GM19455 (cell line): ENCODE data around the gene C10orf62.

Source experiments
- ATAC-seq: cut with Tn5 transposase; IDR thresholded peaks from one replicate; pipeline ENCODE4 v1.9.1; 2021; ENCODE audit not compliant: unreplicated experiment

C10orf62 gene

DNA sequence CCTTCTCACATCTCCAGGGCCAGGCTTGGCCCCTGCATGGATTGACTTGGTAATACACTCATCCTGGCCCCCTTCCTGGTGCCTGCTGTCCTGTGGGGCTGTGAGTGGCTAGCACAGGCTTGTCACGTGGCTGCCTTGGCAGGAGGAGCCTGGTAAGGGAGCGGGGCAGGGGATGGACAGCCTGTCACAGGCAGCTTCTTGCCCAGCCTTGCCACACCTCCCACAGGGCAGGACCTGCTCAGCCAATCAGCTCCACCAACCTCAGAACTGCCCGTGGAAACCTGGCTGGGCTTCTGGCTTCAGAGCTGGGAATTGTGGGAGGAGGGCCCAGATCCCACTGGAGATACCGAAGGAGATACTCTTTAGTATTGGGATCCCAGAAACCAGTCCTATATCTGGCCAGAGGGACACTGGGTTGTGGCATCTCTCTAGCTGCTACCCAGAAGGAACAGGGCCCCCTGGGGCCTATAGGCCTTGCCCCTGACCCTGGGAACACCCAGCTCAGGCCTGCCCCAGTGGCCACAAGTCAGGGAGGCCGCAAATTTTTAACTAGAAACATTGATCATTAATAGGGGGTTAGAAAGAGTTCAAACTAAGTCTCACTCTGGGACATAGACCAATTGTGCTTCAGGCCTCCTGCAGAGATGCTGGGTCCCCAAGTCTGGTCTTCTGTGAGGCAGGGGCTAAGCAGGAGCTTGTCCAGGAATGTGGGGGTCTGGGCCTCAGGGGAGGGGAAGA lies 5.3 kb upstream of the C10orf62 start, which contains the start of gene HOGA1:
HOGA1 (plus strand) TSS at position 330 of the 738 bp plus-strand sequence; CDS start at position 645, 315 bp downstream.
- ATAC-seq = no peak

DNA sequence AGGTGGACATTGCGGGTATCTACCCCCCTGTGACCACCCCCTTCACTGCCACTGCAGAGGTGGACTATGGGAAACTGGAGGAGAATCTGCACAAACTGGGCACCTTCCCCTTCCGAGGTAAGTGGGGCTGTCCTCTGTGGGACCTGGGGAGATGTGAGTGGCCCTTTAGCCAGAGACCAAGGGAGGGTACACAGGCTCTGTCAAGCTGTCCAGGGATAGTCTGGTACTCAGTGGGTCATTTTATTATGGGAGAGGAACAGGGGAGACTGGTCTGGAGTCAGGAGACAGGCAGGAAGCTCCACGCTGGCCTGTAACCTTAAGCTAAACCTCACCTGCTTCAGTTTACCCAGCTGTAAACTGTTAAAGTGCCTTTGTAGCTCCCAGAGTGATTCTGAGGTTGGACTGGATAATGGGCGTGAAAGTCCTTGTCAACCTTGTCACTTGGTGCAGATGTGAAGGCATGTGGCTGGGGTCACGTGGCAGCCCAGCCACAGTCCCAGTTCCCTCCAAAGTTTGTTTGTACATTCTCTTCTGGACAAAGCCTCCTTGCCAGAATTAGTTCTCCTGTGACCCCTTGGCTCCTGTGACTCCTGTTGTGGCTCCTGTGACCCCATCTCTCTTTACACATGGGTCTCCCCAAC lies 4.6 kb upstream of the C10orf62 start:
- no peak for ATAC-seq

- ATAC-seq = no peak
Measured at GRCh38 chr10:97585439-97585811, 4.1 kb upstream of the C10orf62 start.

DNA sequence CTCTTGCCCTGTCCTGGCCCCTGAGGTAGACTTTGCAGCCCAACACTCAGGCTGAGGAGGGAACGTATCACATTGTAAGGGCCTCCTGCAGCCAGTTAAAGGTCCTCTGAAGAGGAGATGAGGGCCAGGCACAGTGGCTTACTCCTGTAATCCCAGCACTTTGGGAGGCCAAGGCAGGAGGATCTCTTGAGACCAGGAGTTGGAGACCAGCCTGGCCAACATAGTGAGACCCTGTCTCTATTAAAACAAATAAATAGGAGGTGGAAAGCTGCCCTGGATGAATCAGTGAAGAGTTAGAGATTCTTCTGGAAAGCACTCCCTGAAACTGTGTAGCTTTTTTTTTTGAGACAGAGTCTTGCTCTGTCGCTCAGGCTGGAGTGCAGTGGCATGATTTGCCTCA lies 2.3 kb upstream of the C10orf62 start:
- no peak for ATAC-seq

DNA sequence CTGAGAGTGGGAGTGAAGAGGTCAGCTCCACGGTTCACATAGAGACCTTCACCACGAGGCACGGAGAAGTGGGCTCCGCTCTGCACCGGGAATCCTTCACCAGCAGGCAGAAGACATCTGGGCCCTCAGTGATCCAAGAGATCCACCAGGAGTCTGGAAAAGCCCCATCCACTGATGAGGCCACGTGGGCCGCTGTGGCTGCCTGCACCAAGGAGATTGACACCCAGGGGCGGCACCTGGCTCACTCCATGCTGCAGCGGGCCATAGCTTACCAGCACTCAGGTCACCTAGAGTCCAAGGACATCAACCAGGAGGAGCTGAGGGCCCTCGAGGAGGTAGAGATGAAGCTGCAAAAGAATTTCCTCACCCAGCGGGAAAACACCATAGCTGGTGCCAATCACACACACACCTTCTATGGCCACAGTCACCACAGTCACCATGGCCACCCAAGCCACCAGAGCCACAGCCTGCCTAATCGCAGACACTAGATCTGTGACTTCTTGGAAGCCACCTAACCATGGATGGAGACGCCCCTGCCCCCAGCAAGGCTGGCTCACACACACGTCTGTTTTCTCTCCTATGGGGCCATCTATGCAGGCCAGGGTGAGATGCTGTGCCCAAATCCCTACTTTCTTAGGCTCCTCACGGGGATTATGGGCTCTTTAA lies 694 bp downstream of the C10orf62 start:
- ATAC-seq = no peak

DNA sequence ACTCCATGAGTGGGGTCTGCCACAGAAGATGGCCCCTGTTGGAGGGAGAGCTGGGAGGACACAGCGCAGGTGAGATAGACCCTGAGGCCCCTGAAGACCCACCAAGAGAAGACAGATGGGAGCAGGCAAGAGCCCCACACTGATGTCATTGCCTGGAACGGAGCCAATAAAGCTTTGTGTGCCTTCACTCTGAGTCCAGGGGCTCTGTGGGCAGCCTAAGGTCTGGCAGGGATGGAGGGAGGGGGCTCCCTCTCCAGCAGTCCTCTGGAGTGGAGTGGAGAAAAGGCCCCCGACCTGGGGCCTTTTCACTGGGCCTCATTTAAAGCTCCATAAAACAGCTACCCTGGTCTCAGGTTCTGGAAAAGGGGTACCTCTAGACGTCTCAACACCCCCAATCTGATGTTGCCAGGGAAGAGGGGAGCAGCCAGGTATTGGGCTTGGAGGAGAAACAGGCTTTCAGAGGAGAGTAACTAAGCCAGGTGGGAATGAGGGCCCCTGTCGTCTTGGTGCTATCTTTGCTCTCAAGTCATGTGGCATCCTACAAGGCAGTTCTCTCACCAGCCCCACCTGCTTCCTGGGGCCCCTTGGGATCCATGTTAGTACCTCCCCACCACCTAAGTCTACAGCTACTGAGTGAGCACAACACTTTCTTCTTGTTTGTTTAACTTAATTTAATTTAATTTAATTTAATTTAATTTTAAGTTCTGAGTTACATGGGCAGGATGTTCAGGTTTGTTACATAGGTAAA lies 1.4 kb downstream of the C10orf62 start:
- no peak for ATAC-seq

GRCh38 chr10:97593421-97593820 lies 3.9 kb downstream of the C10orf62 start:
- ATAC-seq = no peak

DNA sequence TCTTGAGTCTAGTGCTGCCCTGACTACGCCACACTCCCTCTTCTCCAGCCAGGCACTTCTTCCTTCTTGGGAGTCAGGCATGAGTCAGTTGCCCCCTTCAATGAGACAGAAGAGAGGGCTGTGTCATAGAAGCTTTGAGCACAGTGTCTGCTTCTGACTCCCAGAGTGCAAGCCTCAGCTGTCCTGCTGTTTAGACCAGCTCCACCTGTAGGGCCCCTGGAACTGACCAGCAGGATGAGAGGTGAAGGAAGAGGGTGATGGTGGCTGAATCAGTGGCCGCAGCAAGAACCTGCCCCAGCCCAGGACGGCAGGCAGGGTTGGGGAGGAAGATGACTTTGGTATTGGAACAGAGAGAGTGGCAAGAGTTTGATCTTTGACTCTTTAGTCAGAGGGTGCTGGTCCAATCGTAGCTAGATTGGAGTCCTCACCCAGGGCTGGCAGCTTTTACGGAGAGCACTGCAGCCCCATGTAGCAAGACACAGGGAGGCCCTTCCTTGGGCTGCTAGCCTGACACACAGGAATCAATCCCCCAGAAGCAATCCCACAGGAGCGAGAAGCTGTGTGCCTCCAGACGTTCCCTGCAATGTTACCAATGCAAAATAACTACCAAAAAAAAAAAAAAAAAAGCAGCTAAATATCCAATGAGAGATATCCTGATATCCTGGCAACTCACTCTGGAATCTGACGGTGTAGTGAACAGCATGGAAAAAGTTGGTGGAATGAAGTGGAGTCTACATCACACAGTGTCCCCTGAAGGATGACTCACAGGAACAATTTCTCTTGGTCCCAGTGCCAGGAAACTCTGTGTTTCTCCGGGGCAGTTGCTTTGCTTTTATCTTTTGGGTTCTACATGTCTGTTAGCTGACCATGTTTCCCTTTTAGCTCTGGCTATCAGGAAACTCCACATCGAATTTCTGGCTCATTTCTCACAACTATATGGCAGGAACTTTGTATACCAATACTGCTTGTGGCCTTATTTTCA lies 6.9 kb downstream of the C10orf62 start:
- ATAC-seq = no peak

DNA sequence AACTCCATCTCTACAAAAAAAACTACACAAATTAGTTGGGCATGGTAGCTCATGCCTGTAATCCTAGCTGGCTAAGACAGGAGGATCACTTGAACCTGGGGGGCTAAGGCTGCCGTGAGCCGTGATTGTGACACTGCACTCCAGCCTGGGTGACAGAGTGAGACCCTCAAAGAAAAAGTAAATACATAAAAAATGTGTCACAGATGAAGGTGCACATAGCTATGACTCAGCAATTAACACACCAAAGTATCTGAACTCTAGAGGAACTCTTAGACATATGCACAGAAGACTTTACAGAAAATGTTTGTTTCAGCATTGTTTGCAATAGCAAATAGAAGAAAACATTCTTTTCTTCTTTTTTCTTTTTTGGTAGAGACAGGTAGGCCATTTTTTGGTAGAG lies 8.3 kb downstream of the C10orf62 start:
- ATAC-seq = no peak

GRCh38 chr10:97598407-97599271 lies 9.1 kb downstream of the C10orf62 start:
- ATAC-seq = no peak

DNA sequence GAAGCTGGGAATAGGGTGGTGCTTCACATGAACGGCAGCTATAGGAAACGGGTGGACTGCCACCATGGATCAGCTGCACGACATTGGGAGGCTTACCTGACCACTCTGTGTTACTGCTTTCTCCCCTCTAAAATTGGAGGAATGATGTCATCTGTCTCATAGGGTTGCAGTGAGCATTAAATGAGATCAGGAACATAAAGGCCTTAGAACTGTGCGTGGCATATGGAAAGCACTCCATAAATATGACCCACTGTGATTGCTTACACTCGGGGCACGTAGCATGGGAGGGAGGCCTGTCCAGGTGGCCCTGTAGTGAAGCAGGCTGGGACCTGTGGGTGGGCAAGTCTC lies 9.7 kb downstream of the C10orf62 start:
- ATAC-seq = no peak

DNA sequence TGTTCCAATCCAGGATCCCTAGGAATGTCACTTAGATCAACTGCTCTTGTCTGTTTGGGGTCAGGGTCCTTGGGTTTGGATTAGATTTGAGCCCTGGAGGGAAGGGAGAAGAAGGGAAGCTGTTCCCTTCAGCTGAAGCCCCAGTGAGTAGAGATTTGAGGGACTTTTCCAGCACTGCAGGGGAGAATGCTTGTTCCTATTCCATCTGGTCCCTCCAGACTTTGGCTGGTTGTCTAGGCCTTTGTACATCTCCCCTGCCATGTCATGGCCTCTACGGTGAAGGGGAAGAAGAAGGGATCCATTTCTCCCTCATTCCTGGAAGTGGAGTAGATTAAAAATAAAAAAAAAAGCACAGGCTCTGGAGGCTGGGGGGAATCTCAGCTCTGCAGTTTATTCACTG lies 11.1 kb downstream of the C10orf62 start:
- ATAC-seq = no peak

DNA sequence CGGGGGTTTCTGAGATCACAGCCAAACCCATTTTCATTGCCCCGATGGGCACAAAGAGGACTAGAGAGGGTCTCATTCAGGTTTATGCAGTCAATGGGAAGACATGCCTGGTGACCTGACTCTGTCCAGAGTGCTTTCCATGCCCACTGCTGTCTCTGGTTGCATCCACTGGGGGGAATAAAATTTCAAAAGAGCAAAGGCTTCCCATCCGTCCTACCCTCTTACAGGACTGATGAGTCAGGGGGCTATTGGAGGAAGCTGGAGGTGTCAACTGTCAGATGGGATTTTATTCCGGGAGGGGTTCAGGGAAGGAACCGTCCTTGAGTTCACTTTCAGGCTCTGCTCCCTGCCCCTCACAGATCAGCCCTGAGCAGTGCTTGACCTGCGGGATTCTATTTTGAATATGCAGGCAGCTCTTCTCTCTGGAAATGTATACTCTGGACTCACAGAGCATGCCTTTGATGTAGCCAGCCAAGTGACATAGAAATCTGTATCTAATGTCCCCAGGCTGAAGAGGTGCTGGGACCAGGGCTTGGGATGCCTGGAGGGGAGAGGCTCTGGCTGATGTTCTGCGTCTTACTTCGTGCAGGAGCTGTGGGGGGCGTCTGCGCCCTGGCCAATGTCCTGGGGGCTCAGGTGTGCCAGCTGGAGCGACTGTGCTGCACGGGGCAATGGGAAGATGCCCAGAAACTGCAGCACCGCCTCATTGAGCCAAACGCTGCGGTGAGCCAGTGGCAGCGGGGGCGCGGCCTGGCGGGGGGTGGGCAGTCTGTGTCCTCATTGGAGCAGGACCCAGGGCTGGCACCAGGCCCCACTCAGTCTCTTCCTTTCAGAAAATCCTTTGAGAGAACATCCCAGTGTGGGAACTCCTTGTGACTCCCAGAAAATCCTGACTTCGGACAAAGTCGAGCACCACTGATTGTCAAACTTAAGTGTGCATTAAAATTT lies 12.0 kb downstream of the C10orf62 start:
- ATAC-seq = no peak

DNA sequence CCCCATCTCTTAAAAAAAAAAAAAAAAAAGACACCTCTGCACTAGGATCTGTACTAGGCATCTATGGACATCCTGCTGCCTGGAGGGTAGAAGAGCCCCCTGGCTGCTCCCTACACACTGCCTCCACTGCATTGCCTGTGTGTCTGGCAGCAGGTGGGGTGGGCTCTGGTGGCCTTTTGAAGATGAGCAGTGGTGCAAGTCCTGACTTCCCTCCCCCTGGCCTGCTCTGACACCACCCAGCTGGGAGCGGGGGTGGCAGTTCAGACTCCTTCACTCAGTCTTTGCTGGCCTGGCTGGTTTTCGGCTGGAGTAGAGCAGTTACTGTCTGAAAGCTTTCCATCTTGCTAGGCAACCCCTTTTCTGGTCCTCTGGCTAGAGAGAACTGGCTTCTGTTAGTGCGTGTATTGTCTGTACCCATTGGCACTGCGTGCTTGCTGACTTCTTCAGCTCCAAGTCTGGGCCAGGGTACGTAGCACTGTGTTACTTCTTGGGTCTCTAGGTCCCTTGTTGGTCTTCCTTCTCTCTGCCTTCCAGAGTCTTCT lies 17.6 kb downstream of the C10orf62 start:
- no peak for ATAC-seq

DNA sequence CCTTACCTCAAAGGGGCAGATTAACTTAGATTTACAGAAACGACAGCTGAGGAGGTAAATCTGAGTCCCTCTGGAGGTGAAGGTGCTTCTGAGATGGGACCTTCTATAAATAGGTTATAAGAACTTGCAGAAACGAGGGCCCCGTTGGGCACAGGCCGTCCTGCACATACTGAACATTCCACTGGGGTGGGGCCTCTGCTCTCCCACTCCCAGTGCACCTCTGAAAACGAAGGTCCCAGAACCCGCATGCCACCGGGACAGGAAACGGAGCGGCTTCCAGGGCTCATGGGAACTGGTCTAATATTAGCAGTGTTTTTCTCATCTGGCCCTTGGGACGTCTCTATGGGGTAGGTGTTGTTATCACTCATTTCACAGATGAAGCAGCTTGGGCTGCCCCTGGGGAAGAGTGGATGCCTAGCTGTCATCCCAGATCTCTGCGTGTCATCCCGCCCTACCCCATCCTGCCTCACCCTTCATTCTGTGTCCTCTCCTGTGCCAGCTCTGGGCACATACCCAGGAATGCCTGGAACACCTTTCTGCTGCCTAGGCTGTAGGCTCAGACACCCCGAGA lies 19.6 kb downstream of the C10orf62 start:
- no peak for ATAC-seq

DNA sequence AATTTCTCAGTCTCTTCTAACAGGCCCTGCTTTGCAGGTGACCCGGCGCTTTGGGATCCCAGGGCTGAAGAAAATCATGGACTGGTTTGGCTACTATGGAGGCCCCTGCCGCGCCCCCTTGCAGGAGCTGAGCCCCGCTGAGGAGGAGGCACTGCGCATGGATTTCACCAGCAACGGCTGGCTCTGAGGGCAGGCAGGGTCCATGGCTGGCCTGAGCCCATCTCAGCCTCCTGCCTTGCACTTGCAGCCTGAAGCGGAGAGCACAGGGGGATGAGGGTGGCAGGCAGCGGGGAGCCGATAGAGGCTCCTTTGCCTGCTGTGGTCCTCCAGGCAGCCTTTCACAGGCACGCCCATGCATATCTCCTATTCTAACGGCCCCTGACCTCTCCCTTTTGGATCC lies 22.0 kb downstream of the C10orf62 start:
- no peak for ATAC-seq

DNA sequence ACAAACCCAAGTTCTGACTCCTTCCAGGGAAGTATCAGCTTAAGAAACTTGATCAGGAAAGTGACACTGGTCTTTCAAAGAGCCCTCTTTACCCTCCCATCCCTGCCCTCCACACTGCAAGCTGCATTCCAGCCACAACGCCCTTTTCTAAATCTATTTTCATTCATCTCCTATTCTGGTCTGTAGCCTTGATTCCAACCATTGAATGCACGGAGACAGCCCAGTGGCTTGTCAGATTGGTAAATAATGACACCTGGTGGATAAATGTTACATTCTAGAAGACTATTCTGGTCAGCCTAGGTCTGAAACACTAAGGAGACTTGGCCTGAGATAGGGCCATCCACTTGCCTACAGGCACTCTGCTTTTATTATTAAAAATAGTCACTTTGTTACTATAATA lies 22.9 kb downstream of the C10orf62 start:
- no peak for ATAC-seq

GRCh38 chr10:97618285-97618684 lies 28.8 kb downstream of the C10orf62 start:
- no peak for ATAC-seq
